HG03108 (cell line): ENCODE data around the gene CORO6.

Experiments used
- ATAC-seq: cut with Tn5 transposase; IDR thresholded peaks from one replicate; pipeline ENCODE4 v1.9.1; 2021; ENCODE audit warnings: moderate library complexity; ENCODE audit not compliant: unreplicated experiment

Gene CORO6

GRCh38 chr17:29578626-29579485 lies 43.9 kb downstream of the CORO6 start:
- ATAC-seq = no peak

GRCh38 chr17:29577385-29578211 lies 45.1 kb downstream of the CORO6 start:
- ATAC-seq = no peak

- ATAC-seq = no peak
These were observed 45.7 kb downstream of the CORO6 start for GRCh38 chr17:29577001-29577370.

- no peak for ATAC-seq
These were observed 46.3 kb downstream of the CORO6 start for GRCh38 chr17:29576214-29577000.

- ATAC-seq = no peak
These were observed 47.0 kb downstream of the CORO6 start for GRCh38 chr17:29575511-29576213.

GRCh38 chr17:29574732-29575510 lies 47.8 kb downstream of the CORO6 start:
- no peak for ATAC-seq

GRCh38 chr17:29573871-29574731 lies 48.6 kb downstream of the CORO6 start:
- no peak for ATAC-seq

GRCh38 chr17:29573558-29573869 lies 49.2 kb downstream of the CORO6 start:
- no peak for ATAC-seq

GRCh38 chr17:29572691-29573557 lies 49.8 kb downstream of the CORO6 start:
- ATAC-seq = no peak

- no peak for ATAC-seq
These were observed 50.6 kb downstream of the CORO6 start for GRCh38 chr17:29571883-29572681.

GRCh38 chr17:29571486-29571882 lies 51.2 kb downstream of the CORO6 start:
- ATAC-seq = no peak

GRCh38 chr17:29570521-29570920 lies 52.2 kb downstream of the CORO6 start:
- ATAC-seq = no peak

- ATAC-seq = no peak
These were observed 53.3 kb downstream of the CORO6 start for GRCh38 chr17:29569245-29569950.

- peak; percentile 34 for ATAC-seq
These were observed 54.1 kb downstream of the CORO6 start, which contains the start of gene TP53I13 for GRCh38 chr17:29568331-29569244. TSS of gene TP53I13 (plus strand) at chr17:29568701. CDS start at chr17:29568759, 58 bp downstream.

GRCh38 chr17:29567554-29568330 lies 55.0 kb downstream of the CORO6 start:
- ATAC-seq = peak; percentile 36
